MM.1S (cell line): ENCODE results near the gene RSPO3.

Experiments used
- EZH2 ChIP-seq: fragments of 300-600 bp; sonication (generic); optimal IDR thresholded peaks from 2 replicates; pipeline ENCODE3; 2017; ENCODE audit warnings: low read depth, mild to moderate bottlenecking, antibody characterized with exemption, low read length, mixed read lengths
- EZH2phosphoT487 ChIP-seq: fragments of 300-600 bp; sonication (generic); IDR thresholded peaks from 2 replicates; pipeline ENCODE4 v1.6.1; 2018; ENCODE audit warnings: antibody characterized with exemption, low read length
- TF ChIP-seq, protein P1 (sequence below): fragments of 300-600 bp; sonication (generic); IDR thresholded peaks from 2 replicates; pipeline ENCODE4 v1.5.1; 2016; ENCODE audit warnings: antibody characterized with exemption, low read length, mixed read lengths

- TF ChIP-seq EZH2: no peak
- TF ChIP-seq, protein P1, sequence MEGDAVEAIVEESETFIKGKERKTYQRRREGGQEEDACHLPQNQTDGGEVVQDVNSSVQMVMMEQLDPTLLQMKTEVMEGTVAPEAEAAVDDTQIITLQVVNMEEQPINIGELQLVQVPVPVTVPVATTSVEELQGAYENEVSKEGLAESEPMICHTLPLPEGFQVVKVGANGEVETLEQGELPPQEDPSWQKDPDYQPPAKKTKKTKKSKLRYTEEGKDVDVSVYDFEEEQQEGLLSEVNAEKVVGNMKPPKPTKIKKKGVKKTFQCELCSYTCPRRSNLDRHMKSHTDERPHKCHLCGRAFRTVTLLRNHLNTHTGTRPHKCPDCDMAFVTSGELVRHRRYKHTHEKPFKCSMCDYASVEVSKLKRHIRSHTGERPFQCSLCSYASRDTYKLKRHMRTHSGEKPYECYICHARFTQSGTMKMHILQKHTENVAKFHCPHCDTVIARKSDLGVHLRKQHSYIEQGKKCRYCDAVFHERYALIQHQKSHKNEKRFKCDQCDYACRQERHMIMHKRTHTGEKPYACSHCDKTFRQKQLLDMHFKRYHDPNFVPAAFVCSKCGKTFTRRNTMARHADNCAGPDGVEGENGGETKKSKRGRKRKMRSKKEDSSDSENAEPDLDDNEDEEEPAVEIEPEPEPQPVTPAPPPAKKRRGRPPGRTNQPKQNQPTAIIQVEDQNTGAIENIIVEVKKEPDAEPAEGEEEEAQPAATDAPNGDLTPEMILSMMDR: no peak
- no peak for TF ChIP-seq EZH2phosphoT487
Observed at GRCh38 chr6:127178746-127179145, 60.3 kb downstream of the RSPO3 start.
